Suprapubic skin (tissue), 4 donors: ENCODE data around the gene UNC119.

Source experiments
- EP300 ChIP-seq: sonication (generic); formaldehyde crosslinking; IDR thresholded peaks from one replicate; pipeline ENCODE4 v1.6.1; 2017; ENCODE audit warnings: antibody characterized with exemption
- POLR2A ChIP-seq, 2 donors: fragments of 450-650 bp; IDR thresholded peaks; one replicate each; pipeline ENCODE4 v1.6.1; 2017; ENCODE audit warnings: antibody characterized with exemption in 2 of 2, mild to moderate bottlenecking in 2 of 2, moderate library complexity in 2 of 2
- POLR2AphosphoS5 ChIP-seq, 3 donors: sonication (generic); formaldehyde crosslinking; IDR thresholded peaks; one replicate each; pipeline ENCODE4 v1.6.1; 2017; ENCODE audit warnings: antibody characterized with exemption in 3 of 3
- TF ChIP-seq, protein P1 (sequence below), 2 donors: fragments of 200-600 bp in 1 of 2; fragments of 450-650 bp in 1 of 2; sonication (generic) in 1 of 2; IDR thresholded peaks; one replicate each; pipeline ENCODE4 v1.5.1; 2016 to 2019; ENCODE audit warnings: antibody characterized with exemption in 2 of 2, mild to moderate bottlenecking in 1 of 2, moderate library complexity in 1 of 2

DNA sequence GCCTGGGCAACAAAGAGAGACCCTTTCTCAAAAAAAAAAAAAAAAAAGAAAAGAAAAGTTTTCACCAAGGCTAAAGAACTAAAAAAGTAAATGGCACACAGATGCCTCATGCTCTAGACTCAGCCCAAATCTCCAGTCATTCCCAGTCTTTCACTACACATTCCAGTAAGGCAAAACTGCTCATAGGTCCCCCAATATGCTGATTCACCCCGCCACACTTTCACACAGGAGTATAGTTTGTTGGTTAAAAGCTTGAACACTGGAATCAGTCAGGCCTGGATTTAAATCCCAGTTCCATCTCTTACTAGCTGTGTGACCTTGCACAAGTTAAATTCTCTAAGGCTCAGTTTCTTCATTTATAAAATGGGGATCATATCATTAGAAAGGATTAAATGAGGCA, 17.0 kb upstream of the UNC119 start:
- TF ChIP-seq EP300 (no peak), POLR2A (IDR thresholded peaks at IDR 0.05) (no peak), POLR2AphosphoS5 (IDR thresholded peaks at IDR 0.05) (no peak)
- TF ChIP-seq, protein P1, sequence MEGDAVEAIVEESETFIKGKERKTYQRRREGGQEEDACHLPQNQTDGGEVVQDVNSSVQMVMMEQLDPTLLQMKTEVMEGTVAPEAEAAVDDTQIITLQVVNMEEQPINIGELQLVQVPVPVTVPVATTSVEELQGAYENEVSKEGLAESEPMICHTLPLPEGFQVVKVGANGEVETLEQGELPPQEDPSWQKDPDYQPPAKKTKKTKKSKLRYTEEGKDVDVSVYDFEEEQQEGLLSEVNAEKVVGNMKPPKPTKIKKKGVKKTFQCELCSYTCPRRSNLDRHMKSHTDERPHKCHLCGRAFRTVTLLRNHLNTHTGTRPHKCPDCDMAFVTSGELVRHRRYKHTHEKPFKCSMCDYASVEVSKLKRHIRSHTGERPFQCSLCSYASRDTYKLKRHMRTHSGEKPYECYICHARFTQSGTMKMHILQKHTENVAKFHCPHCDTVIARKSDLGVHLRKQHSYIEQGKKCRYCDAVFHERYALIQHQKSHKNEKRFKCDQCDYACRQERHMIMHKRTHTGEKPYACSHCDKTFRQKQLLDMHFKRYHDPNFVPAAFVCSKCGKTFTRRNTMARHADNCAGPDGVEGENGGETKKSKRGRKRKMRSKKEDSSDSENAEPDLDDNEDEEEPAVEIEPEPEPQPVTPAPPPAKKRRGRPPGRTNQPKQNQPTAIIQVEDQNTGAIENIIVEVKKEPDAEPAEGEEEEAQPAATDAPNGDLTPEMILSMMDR (IDR thresholded peaks at IDR 0.05), result no peak
